GM19452 (cell line): ENCODE results near the gene RAB3C.
A peak's percentile ranks its signal among the peaks of the same experiment; 100 is the strongest.
"Not testable (repeated sequence)": the region's sequence is repeated elsewhere in the genome, so short reads cannot be mapped to it uniquely, and the experiment has no call there.

Source experiments
- ATAC-seq: cut with Tn5 transposase; IDR thresholded peaks from one replicate; pipeline ENCODE4 v1.9.1; 2021; ENCODE audit not compliant: unreplicated experiment

The RAB3C gene, protein sequence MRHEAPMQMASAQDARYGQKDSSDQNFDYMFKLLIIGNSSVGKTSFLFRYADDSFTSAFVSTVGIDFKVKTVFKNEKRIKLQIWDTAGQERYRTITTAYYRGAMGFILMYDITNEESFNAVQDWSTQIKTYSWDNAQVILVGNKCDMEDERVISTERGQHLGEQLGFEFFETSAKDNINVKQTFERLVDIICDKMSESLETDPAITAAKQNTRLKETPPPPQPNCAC

GRCh38 chr5:58582803-58583491 lies at the start of gene RAB3C:
TSS of gene RAB3C (plus strand) at chr5:58583075. CDS start at chr5:58583209, 134 bp downstream.
- ATAC-seq = peak; percentile 100

DNA sequence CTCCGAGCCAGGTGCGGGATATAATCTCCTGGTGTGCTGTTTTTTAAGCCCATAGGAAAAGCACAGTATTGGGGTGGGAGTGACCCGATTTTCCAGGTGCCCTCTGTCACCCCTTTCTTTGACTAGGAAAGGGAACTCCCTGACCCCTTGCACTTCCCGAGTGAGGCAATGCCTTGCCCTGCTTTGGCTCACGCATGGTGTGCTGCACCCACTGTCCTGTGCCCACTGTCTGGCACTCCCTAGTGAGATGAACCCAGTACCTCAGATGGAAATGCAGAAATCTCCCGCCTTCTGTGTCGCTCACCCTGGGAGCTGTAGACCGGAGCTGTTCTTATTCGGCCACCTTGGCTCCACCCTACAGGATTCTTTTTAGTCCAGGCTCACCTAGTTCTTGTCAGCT lies 40.9 kb upstream of the RAB3C start:
- not testable (repeated sequence) for ATAC-seq

DNA sequence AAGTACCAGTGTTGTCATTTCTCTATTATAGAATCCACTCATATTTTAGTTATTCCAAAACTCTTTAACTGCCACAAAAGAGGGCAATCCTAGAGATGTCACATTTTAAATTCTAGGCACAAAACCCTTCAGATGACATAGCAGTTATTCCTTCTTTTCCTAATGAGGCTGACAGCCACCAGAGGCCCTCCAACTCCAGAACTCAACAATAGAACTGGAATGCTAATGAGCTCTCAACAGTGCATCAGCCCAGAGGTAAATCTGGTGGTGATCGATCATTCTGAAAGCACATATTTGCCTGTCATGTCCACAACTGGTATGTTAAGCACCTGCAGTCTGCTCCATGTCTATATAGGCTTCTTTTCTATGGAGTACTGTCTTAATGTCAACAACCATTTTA lies 40.2 kb upstream of the RAB3C start:
- no peak for ATAC-seq

GRCh38 chr5:58543723-58544122 lies 39.2 kb upstream of the RAB3C start:
- no peak for ATAC-seq

- no peak for ATAC-seq
Observed at GRCh38 chr5:58544195-58544594, 38.7 kb upstream of the RAB3C start.

GRCh38 chr5:58544926-58545325 lies 37.9 kb upstream of the RAB3C start:
- ATAC-seq = no peak

DNA sequence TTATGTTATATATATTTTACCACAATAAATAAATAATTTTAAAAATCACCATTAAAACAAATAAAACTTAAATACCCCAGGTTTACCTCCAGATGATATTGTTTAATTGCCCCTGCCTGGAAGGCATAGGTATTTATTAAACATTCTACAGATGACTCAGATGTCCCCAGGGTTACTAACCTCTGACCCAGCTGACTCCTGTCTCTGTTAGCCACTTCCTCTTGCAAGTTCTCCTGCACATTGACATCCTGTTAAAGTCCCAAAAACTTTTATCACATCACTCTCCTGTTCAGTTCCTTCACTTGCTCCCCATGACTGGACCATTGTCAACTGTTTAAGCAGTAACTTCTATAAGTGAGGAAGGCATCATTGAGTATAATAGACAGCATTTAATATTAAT lies 37.0 kb upstream of the RAB3C start:
- peak; percentile 95 for ATAC-seq

- ATAC-seq = no peak
Observed at GRCh38 chr5:58548068-58548467, 34.8 kb upstream of the RAB3C start.

GRCh38 chr5:58551492-58551891 lies 31.4 kb upstream of the RAB3C start:
- ATAC-seq = no peak

- ATAC-seq = not testable (repeated sequence)
Observed at GRCh38 chr5:58557665-58558338, 25.1 kb upstream of the RAB3C start.

DNA sequence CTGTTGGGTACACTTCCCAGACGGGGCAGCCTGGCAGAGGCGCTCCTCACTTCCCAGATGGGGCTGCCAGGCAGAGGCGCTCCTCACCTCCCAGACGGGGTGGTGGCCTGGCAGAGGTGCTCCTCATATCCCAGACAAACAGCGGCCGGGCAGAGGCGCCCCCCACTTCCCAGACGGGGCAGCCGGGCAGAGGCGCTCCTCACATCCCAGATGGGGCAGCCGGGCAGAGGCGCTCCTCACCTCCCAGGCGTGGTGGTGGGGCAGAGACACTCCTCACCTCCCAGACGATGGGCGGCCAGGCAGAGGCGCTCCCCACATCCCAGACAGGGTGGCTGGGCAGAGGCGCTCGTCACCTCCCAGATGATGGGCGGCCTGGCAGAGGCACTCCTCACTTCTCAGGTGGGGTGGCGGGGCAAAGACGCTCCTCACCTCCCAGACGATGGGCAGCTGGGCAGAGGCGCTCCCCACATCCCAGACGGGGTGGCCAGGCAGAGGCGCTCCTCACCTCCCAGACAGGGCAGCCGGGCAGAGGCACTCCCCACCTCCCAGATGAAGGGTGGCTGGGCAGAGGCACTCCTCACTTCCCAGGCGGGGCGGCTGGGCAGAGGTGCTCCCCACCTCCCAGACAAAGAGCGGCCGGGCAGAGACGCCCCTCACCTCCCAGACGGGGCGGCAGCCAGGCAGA lies 19.7 kb upstream of the RAB3C start:
- ATAC-seq = not testable (repeated sequence)

- not testable (repeated sequence) for ATAC-seq
Observed at GRCh38 chr5:58564043-58564832, 18.6 kb upstream of the RAB3C start.

GRCh38 chr5:58565033-58565432 lies 17.8 kb upstream of the RAB3C start:
- no peak for ATAC-seq

GRCh38 chr5:58571501-58571900 lies 11.4 kb upstream of the RAB3C start:
- ATAC-seq = no peak

GRCh38 chr5:58572973-58573372 lies 9.9 kb upstream of the RAB3C start:
- not testable (repeated sequence) for ATAC-seq

GRCh38 chr5:58579781-58580180 lies 3.1 kb upstream of the RAB3C start:
- ATAC-seq = no peak

GRCh38 chr5:58582019-58582802 lies 664 bp upstream of the RAB3C start:
- ATAC-seq = peak; percentile 31

DNA sequence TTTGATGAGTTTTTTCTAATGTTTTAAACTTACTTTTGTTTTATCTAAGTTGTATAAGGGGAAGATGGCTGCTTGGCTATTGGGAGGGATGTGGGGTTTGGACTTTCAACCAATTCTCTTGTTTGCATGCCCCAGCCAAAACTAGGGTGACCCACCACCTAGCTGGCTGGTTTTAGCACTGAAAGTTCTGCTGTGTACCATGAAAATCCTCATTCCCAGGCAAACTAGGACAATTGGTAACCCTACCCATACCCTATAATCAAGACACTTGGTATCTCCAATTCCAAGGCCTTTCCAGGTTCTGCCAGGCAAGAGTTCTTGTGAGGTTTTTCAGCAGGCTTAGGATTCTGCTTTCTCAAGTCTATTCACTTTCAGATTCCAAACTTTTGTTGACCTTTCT lies 13.1 kb downstream of the RAB3C start:
- no peak for ATAC-seq

GRCh38 chr5:58598440-58598839 lies 15.6 kb downstream of the RAB3C start:
- ATAC-seq = no peak

- ATAC-seq = no peak
Observed at GRCh38 chr5:58599217-58599616, 16.3 kb downstream of the RAB3C start.
